Activated CD8-positive, alpha-beta T cell treated with anti-CD3 and anti-CD28 coated beads for 36 hours (primary cell): ENCODE measurements around the gene TSPAN2. TPM values are rescaled to one million over a fixed set of nuclear protein-coding genes. Genes with fewer than 3 reads are reported as not detected.

Experiments
- ATAC-seq: fragments of 200-7000 bp; cut with Tn5 transposase; one replicate; pipeline ENCODE4 v1.10.0; 2021; ENCODE audit warnings: mild to moderate bottlenecking, moderate library complexity
- CTCF ChIA-PET: fragments of 350-600 bp; sonication (Branson Sonifier 250); formaldehyde crosslinking; loops from one replicate; lab custom pipeline; 2021; ENCODE audit warnings: antibody characterized with exemption; lab: Charles Lee
- POLR2A ChIA-PET: fragments of 350-600 bp; sonication (Branson Sonifier 250); formaldehyde crosslinking; loops from one replicate; lab custom pipeline; 2021; ENCODE audit warnings: antibody characterized with exemption; lab: Charles Lee
- DNase-seq: peaks from one replicate; pipeline ENCODE4 v3.0.0-alpha.2; 2020
- H3K27ac Mint-ChIP-seq: one replicate; pipeline ENCODE4 v1.8.0; 2021; ENCODE audit warnings: mild to moderate bottlenecking, mixed read lengths
- H3K27me3 Mint-ChIP-seq: one replicate; pipeline ENCODE4 v1.8.0; 2021; ENCODE audit warnings: mixed read lengths
- H3K36me3 Mint-ChIP-seq: one replicate; pipeline ENCODE4 v1.8.0; 2021; ENCODE audit warnings: low read depth, mixed read lengths
- H3K4me1 Mint-ChIP-seq: one replicate; pipeline ENCODE4 v1.8.0; 2021; ENCODE audit warnings: low read depth, mixed read lengths
- H3K4me3 Mint-ChIP-seq: one replicate; pipeline ENCODE4 v1.8.0; 2021; ENCODE audit warnings: mild to moderate bottlenecking, moderate library complexity, mixed read lengths
- H3K9me3 Mint-ChIP-seq: one replicate; pipeline ENCODE4 v1.8.0; 2021; ENCODE audit warnings: mixed read lengths
- intact Hi-C: fragments of 100-400 bp; cut with micrococcal nuclease; formaldehyde crosslinking; loops from one replicate; pipeline ENCODE4 v1.10.0; 2022
- total RNA-seq, 2 experiments: library from RNA; stranded (reverse); gene quantifications; one replicate each; pipeline ENCODE4 v1.2.3, GENCODE V29; 2021
- TF ChIP-seq, protein P1 (sequence below): fragments of 200-600 bp; IDR thresholded peaks from one replicate; pipeline ENCODE4 v1.8.0; 2022; ENCODE audit warnings: antibody characterized with exemption, mild to moderate bottlenecking

TSPAN2 gene
- total RNA-seq, 2 experiments from 2014 or later = 0.74 to 0.90 TPM

DNA sequence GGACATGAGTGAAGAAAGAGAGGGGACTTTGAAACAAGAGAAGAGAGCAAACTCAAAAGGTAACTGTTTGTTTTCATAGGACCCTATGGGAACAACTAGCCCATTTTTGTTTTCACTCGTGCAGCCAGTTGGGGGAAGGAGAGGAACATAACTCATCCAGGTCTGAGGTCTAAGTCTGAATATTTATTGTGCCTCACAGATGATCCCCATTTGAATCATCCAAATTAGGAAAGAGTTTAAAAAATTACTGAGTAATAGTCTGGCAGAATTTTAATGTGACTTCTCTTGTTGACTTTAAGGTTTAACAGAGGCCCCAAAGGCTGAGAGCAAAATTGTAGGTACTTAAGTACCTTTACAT is 10.4 kb upstream of the TSPAN2 start:
- DNase-seq = no peak
- Mint-ChIP-seq H3K4me3 (peak overlapping the region; percentile 77), H3K36me3 (no peaks in the 10 kb centered on the region), H3K27ac (peak overlapping the region; percentile 88), H3K9me3 (no peaks in the 10 kb centered on the region), H3K27me3 (no peaks in the 10 kb centered on the region), H3K4me1 (peaks cover 33% of the 10 kb centered on the region)
- ChIA-PET POLR2A (interaction anchor here (1.0 to 1.4 kb wide), 3 partner anchors 8 to 35 kb away, joined by 3 to 8 read pairs (median 5); partner anchors contain the start of gene TSPAN2), CTCF (interaction anchor here (1.1 to 2.6 kb wide), 5 partner anchors 10 to 120 kb away, joined by 3 to 13 read pairs (median 6); partner anchors contain the start of gene TSPAN2)
- intact Hi-C loops = loop anchor here (5.0 kb wide), 1 partner anchor 37 kb away; no protein-coding TSS in a partner anchor
- peak; percentile 29 for ATAC-seq
- TF ChIP-seq, protein P1, sequence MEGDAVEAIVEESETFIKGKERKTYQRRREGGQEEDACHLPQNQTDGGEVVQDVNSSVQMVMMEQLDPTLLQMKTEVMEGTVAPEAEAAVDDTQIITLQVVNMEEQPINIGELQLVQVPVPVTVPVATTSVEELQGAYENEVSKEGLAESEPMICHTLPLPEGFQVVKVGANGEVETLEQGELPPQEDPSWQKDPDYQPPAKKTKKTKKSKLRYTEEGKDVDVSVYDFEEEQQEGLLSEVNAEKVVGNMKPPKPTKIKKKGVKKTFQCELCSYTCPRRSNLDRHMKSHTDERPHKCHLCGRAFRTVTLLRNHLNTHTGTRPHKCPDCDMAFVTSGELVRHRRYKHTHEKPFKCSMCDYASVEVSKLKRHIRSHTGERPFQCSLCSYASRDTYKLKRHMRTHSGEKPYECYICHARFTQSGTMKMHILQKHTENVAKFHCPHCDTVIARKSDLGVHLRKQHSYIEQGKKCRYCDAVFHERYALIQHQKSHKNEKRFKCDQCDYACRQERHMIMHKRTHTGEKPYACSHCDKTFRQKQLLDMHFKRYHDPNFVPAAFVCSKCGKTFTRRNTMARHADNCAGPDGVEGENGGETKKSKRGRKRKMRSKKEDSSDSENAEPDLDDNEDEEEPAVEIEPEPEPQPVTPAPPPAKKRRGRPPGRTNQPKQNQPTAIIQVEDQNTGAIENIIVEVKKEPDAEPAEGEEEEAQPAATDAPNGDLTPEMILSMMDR = no peak

DNA sequence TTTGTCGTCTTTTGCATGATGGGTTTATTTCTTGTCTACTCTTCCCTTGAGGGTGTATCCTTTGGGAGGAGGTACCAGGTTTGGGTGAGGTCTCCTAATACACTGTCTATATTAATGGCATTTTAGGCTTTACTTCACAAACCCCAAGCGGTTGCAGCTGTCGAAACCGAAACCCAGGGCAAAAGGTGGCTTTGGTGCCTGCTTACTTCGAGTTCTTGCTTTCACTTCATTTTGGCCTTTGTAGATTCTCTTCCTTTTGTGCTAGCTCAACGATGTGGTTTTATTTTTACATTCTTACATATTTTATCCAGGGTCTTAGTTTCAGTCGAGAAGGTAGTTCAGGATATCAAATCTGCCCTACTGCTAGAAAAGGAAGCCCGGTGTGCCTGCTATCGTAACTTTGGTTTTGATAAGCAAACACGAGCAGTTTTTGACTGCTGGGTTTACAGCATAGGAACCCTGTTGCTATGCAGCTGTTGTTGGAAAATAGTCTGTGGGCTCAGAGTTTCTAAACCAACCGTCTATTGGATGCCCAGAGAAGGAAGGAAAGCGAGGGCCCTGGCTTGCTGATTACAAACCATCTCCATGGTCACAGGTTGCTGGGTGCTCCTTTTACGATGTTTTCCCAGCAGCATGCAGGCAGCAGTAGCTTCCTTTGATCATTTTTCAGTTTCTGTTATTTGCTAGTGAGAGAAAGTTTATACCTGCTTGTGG is 9.8 kb upstream of the TSPAN2 start:
- Mint-ChIP-seq H3K27me3 (no peaks in the 10 kb centered on the region), H3K27ac (peak overlapping the region; percentile 88), H3K4me1 (peaks cover 33% of the 10 kb centered on the region), H3K36me3 (no peaks in the 10 kb centered on the region), H3K4me3 (peak overlapping the region; percentile 77), H3K9me3 (no peaks in the 10 kb centered on the region)
- ChIA-PET POLR2A (interaction anchor here (0.6 to 1.4 kb wide), 7 partner anchors 8 to 37 kb away, joined by 3 to 8 read pairs (median 4); partner anchors contain the start of gene TSPAN2), CTCF (interaction anchor here (1.1 to 2.6 kb wide), 5 partner anchors 9 to 119 kb away, joined by 3 to 13 read pairs (median 6); partner anchors contain the start of gene TSPAN2)
- intact Hi-C loops = loop anchor here (5.0 kb wide), 1 partner anchor 37 kb away; no protein-coding TSS in a partner anchor
- DNase-seq (peak; percentile 85), ATAC-seq (peak; percentile 86)
- TF ChIP-seq, protein P1 = no peak

DNA sequence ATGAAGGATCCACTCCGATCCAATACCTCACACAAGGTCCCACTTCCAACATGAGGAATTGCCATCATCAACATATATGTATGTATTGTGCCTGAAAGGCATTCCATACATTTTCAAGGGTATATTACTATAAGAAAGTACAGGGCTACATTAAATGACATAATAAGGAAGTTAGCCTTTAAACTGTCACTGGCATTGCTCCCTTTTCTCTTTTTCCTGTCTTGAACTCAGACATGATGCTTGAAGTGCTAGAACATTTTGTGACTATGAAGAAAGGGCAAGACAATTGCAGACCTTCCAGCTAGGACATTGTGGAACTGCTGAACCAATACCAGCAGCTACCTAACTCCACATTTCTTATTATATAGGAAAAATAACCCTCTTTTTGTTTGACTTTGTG is 2.9 kb upstream of the TSPAN2 start:
- ChIA-PET CTCF (no interaction called here), POLR2A (no interaction called here)
- ATAC-seq (no peak), DNase-seq (no peak)
- Mint-ChIP-seq H3K9me3 (no peaks in the 10 kb centered on the region), H3K4me1 (peaks cover 27% of the 10 kb centered on the region), H3K4me3 (no peak overlapping the region), H3K27me3 (no peaks in the 10 kb centered on the region), H3K36me3 (no peaks in the 10 kb centered on the region), H3K27ac (no peak overlapping the region)
- intact Hi-C loops = no loop called here
- TF ChIP-seq, protein P1 = no peak

DNA sequence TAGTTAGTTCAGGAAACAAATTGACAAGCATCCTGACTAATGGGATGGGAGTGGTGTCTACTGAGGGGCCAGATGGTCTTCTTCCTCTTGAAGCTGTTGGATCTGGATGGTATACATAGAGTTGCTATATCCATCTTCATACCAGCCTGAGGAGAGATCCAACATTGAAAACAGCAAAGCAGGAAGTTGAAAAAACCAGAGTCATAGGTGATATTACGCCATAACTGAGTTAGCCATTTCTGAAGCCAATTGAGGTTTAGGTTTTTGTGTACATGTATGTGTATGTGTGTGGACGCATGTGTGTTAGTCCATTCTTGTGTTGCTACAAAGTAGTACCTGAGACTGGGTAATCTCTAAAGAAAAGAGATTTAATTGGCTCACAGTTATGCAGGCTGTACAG is 2.3 kb upstream of the TSPAN2 start:
- no peaks in the 10 kb centered on the region for H3K9me3 Mint-ChIP-seq
- H3K27ac Mint-ChIP-seq = no peak overlapping the region
- no peaks in the 10 kb centered on the region for H3K27me3 Mint-ChIP-seq
- H3K4me3 Mint-ChIP-seq = no peak overlapping the region
- ChIA-PET POLR2A (no interaction called here), CTCF (no interaction called here)
- ATAC-seq = no peak
- no peak for DNase-seq
- intact Hi-C loops = no loop called here
- H3K36me3 Mint-ChIP-seq = no peaks in the 10 kb centered on the region
- TF ChIP-seq, protein P1 = no peak
- H3K4me1 Mint-ChIP-seq = peaks cover 27% of the 10 kb centered on the region

DNA sequence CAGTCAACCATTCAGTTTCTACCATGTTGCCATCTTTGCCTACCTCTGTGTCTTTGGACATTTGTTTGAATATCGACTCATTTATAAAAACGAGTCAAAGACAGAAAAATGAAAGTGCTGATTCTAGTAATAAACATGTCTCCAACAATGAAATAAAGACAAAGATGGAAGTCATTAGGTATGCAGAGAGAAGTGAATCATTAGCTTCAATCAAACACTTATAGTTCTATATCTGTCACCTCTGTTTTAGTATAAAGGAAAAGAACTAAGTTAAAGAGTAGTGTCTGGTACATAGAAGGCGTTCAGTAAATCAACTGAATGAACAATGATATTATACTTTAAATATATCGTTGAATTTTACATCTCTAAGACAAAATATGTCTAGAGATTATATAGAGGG is 1.7 kb upstream of the TSPAN2 start:
- TF ChIP-seq, protein P1 = no peak
- ATAC-seq (no peak), DNase-seq (no peak)
- CTCF ChIA-PET = interaction anchor here (0.6 kb wide), 1 partner anchor 36 kb away, joined by 3 read pairs; no protein-coding TSS in a partner anchor
- Mint-ChIP-seq H3K27me3 (no peaks in the 10 kb centered on the region), H3K4me3 (no peak overlapping the region), H3K36me3 (no peaks in the 10 kb centered on the region), H3K4me1 (peaks cover 30% of the 10 kb centered on the region), H3K9me3 (no peaks in the 10 kb centered on the region), H3K27ac (no peak overlapping the region)
- POLR2A ChIA-PET = no interaction called here
- intact Hi-C loops = no loop called here
